ENCODE measurements around the gene ZNF41. TPM values are rescaled to one million over a fixed set of nuclear protein-coding genes. Genes with fewer than 3 reads are reported as not detected.

The ZNF41 gene
- total and polyA plus RNA-seq, 2 of the 13 experiments (the other 11 are each of a cell fraction or from before 2014, with no cell fraction given): 2.3 to 3.9 TPM

GRCh38 chrX:47503151-47503550 is 20.1 kb upstream of the ZNF41 start:
- ATAC-seq: no peak
- Histone ChIP-seq H3K36me3 (replicated peaks in 1 of 2; ENCODE audit: control insufficient read depth in 1 of 2, insufficient read depth in 2 of 2, low read length in 2 of 2) (no peaks in the 10 kb centered on the region), H3K9me3 (ENCODE audit: low read length) (no peaks in the 10 kb centered on the region), H3K27me3 (ENCODE audit: control insufficient read depth in 1 of 2, insufficient read depth in 2 of 2, low read length in 2 of 2) (no peaks in the 10 kb centered on the region), H3K27ac (ENCODE audit: extremely low read length, insufficient read depth, low read length) (no peak overlapping the region), H3K9ac (ENCODE audit: insufficient read depth, low read depth, low read length) (no peak overlapping the region), H3K4me2 (ENCODE audit: low read depth, low read length) (no peak overlapping the region), H3K4me1 (ENCODE audit: insufficient read depth, low read length) (no peaks in the 10 kb centered on the region), H3K4me3 (replicated peaks in 1 of 3; ENCODE audit: insufficient read depth in 1 of 3, low read depth in 2 of 3, low read length in 3 of 3) (no peak overlapping the region), H3K79me2 (ENCODE audit: insufficient read depth, low read length) (no peaks in the 10 kb centered on the region), H2AFZ (ENCODE audit: low read length) (no peak overlapping the region), H4K20me1 (ENCODE audit: insufficient read depth, low read length) (no peaks in the 10 kb centered on the region)
- TF ChIP-seq ZNF20 (CRISPR knock-in tag; IDR thresholded peaks at IDR 0.05): no peak
- BruUV-seq (replicated peaks): no TSS peak
- FAIRE-seq: no peak
- POLR2A ChIA-PET: no interaction called here
- CTCF ChIA-PET (ENCODE audit: low intra/inter-chr PET ratio, low total read pairs): no interaction called here
- no CpG with 5 or more reads among the region's 5 CpGs for WGBS (ENCODE audit: low lambda C conversion rate)
- in situ Hi-C loops (cut with HindIII; ENCODE audit: extremely low pct_ligation_motif_present, low pct_unique_long_range_greater_than_20kb) (no loop called here), intact Hi-C loops (cut with micrococcal nuclease; ENCODE audit: unreplicated experiment) (no loop called here)
- DNase-seq (ENCODE audit: low spot score): no peak

GRCh38 chrX:47502316-47503125 is 19.5 kb upstream of the ZNF41 start:
- H3K36me3 ChIP-seq (replicated peaks in 1 of 2; ENCODE audit: control insufficient read depth in 1 of 2, insufficient read depth in 2 of 2, low read length in 2 of 2): no peaks in the 10 kb centered on the region
- WGBS (ENCODE audit: low lambda C conversion rate): 28% methylated on average over 6 of the region's 7 CpGs
- H4K20me1 ChIP-seq (ENCODE audit: insufficient read depth, low read length): no peaks in the 10 kb centered on the region
- BruUV-seq (replicated peaks): no TSS peak
- H3K9me3 ChIP-seq (ENCODE audit: low read length): no peaks in the 10 kb centered on the region
- no peak overlapping the region for H3K4me2 ChIP-seq (ENCODE audit: low read depth, low read length)
- no peak overlapping the region for H2AFZ ChIP-seq (ENCODE audit: low read length)
- H3K27me3 ChIP-seq (ENCODE audit: control insufficient read depth in 1 of 2, insufficient read depth in 2 of 2, low read length in 2 of 2): no peaks in the 10 kb centered on the region
- ATAC-seq (no peak), FAIRE-seq (no peak), DNase-seq (ENCODE audit: low spot score) (no peak)
- in situ Hi-C loops (cut with HindIII; ENCODE audit: extremely low pct_ligation_motif_present, low pct_unique_long_range_greater_than_20kb): no loop called here
- CTCF ChIA-PET (ENCODE audit: low intra/inter-chr PET ratio, low total read pairs): no interaction called here
- H3K4me3 ChIP-seq (replicated peaks in 1 of 3; ENCODE audit: insufficient read depth in 1 of 3, low read depth in 2 of 3, low read length in 3 of 3): no peak overlapping the region
- H3K9ac ChIP-seq (ENCODE audit: insufficient read depth, low read depth, low read length): no peak overlapping the region
- H3K4me1 ChIP-seq (ENCODE audit: insufficient read depth, low read length): no peaks in the 10 kb centered on the region
- intact Hi-C loops (cut with micrococcal nuclease; ENCODE audit: unreplicated experiment): no loop called here
- no peaks in the 10 kb centered on the region for H3K79me2 ChIP-seq (ENCODE audit: insufficient read depth, low read length)
- POLR2A ChIA-PET: no interaction called here
- H3K27ac ChIP-seq (ENCODE audit: extremely low read length, insufficient read depth, low read length): no peak overlapping the region
- TF ChIP-seq ZNF678 (CRISPR knock-in tag; IDR thresholded peaks at IDR 0.05) (no peak), E2F2 (CRISPR knock-in tag; IDR thresholded peaks at IDR 0.05; ENCODE audit: borderline replicate concordance) (no peak), ZNF660 (CRISPR knock-in tag; IDR thresholded peaks at IDR 0.05; ENCODE audit: borderline replicate concordance, low read depth) (no peak), NR2F1 (CRISPR knock-in tag; IDR thresholded peaks at IDR 0.05) (no peak), ZNF280D (CRISPR knock-in tag; IDR thresholded peaks at IDR 0.05) (no peak), SKIL (CRISPR knock-in tag; IDR thresholded peaks at IDR 0.05; ENCODE audit: borderline replicate concordance) (no peak), STAT5B (CRISPR knock-in tag; IDR thresholded peaks at IDR 0.05) (no peak), ATAD3A (CRISPR knock-in tag; IDR thresholded peaks at IDR 0.05) (no peak), HNF4A (CRISPR knock-in tag; IDR thresholded peaks at IDR 0.05) (no peak), GTF2F1 (IDR thresholded peaks at IDR 0.05; ENCODE audit: low read length) (no peak)
